Stimulated activated CD4-positive, alpha-beta T cell treated with anti-CD3 and anti-CD28 coated beads, Interleukin-12 subunit alpha, Interleukin-12 subunit beta, amount 100 ng/mL, for 4 hours (primary cell): ENCODE results near the gene KIRREL1.

Experiments
- DNase-seq: peaks from one replicate; pipeline ENCODE4 v3.0.0-alpha.2; 2020

KIRREL1 gene

GRCh38 chr1:158007667-158008386, 14.4 kb downstream of the KIRREL1 start:
- DNase-seq: no peak

GRCh38 chr1:158008630-158009029, 15.2 kb downstream of the KIRREL1 start:
- DNase-seq: no peak

- DNase-seq: no peak
These were observed 18.3 kb downstream of the KIRREL1 start for GRCh38 chr1:158011714-158012113.

GRCh38 chr1:158013840-158014730, 20.6 kb downstream of the KIRREL1 start:
- no peak for DNase-seq

GRCh38 chr1:158014731-158015320, 21.4 kb downstream of the KIRREL1 start:
- no peak for DNase-seq

GRCh38 chr1:158016651-158017335, 23.3 kb downstream of the KIRREL1 start:
- DNase-seq: no peak

- DNase-seq: no peak
These were observed 24.6 kb downstream of the KIRREL1 start for GRCh38 chr1:158017800-158018595.

GRCh38 chr1:158019171-158019868, 25.9 kb downstream of the KIRREL1 start:
- no peak for DNase-seq

GRCh38 chr1:158020259-158020885, 26.9 kb downstream of the KIRREL1 start:
- DNase-seq: no peak

GRCh38 chr1:158020886-158021620, 27.6 kb downstream of the KIRREL1 start:
- DNase-seq: no peak

GRCh38 chr1:158021721-158022120, 28.3 kb downstream of the KIRREL1 start:
- no peak for DNase-seq

- DNase-seq: no peak
These were observed 29.3 kb downstream of the KIRREL1 start for GRCh38 chr1:158022554-158023312.

GRCh38 chr1:158024737-158025136, 31.3 kb downstream of the KIRREL1 start:
- DNase-seq: no peak

- DNase-seq: no peak
These were observed 32.3 kb downstream of the KIRREL1 start for GRCh38 chr1:158025576-158026230.

GRCh38 chr1:158026651-158027050, 33.2 kb downstream of the KIRREL1 start:
- DNase-seq: no peak

GRCh38 chr1:158027508-158027907, 34.1 kb downstream of the KIRREL1 start:
- DNase-seq: no peak

- DNase-seq: no peak
These were observed 35.5 kb downstream of the KIRREL1 start for GRCh38 chr1:158028969-158029368.

GRCh38 chr1:158035014-158035413, 41.6 kb downstream of the KIRREL1 start:
- no peak for DNase-seq

- no peak for DNase-seq
These were observed 42.6 kb downstream of the KIRREL1 start for GRCh38 chr1:158035976-158036583.
